ENCODE measurements around the gene KLRC3. TPM values are rescaled to one million over a fixed set of nuclear protein-coding genes. Genes with fewer than 3 reads are reported as not detected.
A peak's percentile ranks its signal among the peaks of the same experiment; 100 is the strongest.
"Not testable (repeated sequence)": the region's sequence is repeated elsewhere in the genome, so short reads cannot be mapped to it uniquely, and the experiment has no call there.

The KLRC3 gene
- total RNA-seq, 1 experiment from 2014 or later = not detected

DNA sequence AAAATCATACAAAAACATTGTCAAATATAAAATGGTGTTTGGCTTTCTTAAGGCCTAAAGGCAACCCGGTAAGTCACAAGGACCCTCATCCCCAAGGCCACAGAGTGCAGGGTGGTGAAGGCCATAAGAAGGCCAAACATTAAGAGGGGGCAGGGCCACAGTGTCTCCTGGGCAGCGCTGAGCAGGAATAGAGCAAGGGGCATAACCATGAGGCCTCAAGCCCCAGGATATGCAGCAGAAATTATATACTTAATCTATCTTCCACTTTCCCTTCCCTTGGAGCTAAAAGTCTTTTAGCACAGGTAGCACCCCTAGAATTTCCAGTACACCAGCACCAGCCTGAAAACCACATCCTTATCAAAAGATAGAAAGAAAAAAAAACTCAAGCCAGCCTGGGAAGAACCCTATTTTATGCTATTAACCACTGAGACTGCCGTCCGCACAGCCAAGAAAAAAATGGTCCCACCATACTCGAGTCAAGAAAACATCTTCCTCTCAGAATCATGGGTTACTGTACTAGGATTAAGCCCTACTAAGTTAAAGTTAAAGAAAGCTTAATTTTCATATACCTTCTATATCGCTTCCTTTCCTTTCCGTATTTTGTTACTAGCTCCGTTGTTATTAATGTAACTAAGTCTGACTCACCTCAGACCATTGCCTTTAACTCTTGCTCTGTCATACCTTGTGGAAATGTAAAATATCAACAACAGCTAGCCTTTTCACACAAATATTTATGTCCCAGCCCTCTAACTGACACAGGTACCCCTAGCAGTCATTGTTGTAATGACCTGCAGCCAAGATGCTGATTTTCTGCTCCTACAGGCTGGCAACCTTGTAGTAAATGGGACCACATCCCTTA lies 50.6 kb downstream of the KLRC3 start (continued):
- TF ChIP-seq ZNF219 (CRISPR knock-in tag; IDR thresholded peaks at IDR 0.05; ENCODE audit: borderline replicate concordance) = no peak
- TF ChIP-seq ZNF121 (CRISPR knock-in tag; IDR thresholded peaks at IDR 0.05) = no peak
- TF ChIP-seq CREM (CRISPR knock-in tag; IDR thresholded peaks at IDR 0.05) = no peak
- TF ChIP-seq, protein P1, sequence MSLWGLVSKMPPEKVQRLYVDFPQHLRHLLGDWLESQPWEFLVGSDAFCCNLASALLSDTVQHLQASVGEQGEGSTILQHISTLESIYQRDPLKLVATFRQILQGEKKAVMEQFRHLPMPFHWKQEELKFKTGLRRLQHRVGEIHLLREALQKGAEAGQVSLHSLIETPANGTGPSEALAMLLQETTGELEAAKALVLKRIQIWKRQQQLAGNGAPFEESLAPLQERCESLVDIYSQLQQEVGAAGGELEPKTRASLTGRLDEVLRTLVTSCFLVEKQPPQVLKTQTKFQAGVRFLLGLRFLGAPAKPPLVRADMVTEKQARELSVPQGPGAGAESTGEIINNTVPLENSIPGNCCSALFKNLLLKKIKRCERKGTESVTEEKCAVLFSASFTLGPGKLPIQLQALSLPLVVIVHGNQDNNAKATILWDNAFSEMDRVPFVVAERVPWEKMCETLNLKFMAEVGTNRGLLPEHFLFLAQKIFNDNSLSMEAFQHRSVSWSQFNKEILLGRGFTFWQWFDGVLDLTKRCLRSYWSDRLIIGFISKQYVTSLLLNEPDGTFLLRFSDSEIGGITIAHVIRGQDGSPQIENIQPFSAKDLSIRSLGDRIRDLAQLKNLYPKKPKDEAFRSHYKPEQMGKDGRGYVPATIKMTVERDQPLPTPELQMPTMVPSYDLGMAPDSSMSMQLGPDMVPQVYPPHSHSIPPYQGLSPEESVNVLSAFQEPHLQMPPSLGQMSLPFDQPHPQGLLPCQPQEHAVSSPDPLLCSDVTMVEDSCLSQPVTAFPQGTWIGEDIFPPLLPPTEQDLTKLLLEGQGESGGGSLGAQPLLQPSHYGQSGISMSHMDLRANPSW (CRISPR knock-in tag; conservative IDR thresholded peaks at IDR 0.05; ENCODE audit: low read depth) = no peak
- no peak for TF ChIP-seq PRRX2 (CRISPR knock-in tag; IDR thresholded peaks at IDR 0.05)
- no peak for TF ChIP-seq SOX15 (CRISPR knock-in tag; IDR thresholded peaks at IDR 0.05)
- TF ChIP-seq ZNF263 (CRISPR knock-in tag; IDR thresholded peaks at IDR 0.05; ENCODE audit: low read depth) = no peak
- no peak for TF ChIP-seq CREB1 (CRISPR knock-in tag; IDR thresholded peaks at IDR 0.05)
- TF ChIP-seq JUN (CRISPR knock-in tag; IDR thresholded peaks at IDR 0.05) = no peak

DNA sequence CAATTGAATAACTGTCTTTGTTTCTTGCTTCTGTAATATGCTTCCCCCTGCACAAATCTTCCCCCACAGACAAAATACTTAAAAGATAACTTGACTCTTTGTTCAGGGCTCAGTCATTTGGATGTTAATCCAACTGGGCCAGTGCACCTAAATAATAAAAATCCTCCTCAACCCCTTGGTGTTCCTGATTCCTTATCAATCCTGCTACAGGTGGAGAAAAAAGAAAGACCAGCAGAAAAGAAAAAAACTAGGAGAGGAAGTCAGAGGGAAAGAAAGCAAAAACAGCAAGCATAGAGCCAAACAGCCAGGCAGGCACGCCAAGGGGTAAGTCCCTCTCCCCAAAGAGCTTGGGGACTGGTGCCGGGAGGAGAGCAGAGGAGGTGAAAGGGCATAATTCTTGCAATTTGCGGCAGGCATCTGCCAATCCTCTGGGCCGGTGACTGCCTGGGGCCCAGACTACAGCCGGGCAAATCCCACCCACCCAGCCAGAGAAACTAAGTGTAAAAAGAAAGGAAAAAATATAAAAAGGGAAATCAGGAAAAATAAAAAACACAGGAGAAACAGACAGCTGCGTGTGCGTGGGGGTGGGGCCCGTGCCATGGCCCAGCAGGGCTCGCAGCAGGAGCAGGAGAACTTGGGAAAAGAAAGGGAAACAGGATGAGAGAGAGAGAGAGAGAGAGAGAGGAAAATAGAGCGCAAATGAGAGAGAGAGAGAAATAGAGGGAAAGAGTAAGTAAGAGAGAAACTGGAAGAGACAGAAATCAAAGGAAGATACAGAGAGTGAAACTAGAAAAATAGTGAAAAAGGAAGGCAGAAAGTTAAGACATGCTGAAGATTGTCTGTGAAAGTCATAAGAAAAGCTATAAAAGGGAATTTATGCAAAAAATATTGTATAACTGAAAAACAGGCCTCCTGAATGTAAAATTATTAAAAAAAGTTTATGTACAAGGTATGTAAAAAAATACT lies 51.9 kb downstream of the KLRC3 start:
- no peak for TF ChIP-seq EMX1 (CRISPR knock-in tag; IDR thresholded peaks at IDR 0.05)
- TF ChIP-seq, protein P2, sequence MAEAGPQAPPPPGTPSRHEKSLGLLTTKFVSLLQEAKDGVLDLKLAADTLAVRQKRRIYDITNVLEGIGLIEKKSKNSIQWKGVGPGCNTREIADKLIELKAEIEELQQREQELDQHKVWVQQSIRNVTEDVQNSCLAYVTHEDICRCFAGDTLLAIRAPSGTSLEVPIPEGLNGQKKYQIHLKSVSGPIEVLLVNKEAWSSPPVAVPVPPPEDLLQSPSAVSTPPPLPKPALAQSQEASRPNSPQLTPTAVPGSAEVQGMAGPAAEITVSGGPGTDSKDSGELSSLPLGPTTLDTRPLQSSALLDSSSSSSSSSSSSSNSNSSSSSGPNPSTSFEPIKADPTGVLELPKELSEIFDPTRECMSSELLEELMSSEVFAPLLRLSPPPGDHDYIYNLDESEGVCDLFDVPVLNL (CRISPR knock-in tag; IDR thresholded peaks at IDR 0.05; ENCODE audit: borderline replicate concordance, low read depth) = no peak
- peak overlapping the region; percentile 64 for H3K27ac Mint-ChIP-seq
- H3K9me3 Mint-ChIP-seq = peaks cover 6% of the 10 kb centered on the region
- CTCF ChIA-PET = no interaction called here
- H3K27me3 Mint-ChIP-seq (ENCODE audit: low read depth) = no peaks in the 10 kb centered on the region
- peaks cover 5% of the 10 kb centered on the region for H3K36me3 Mint-ChIP-seq
- ATAC-seq = no peak
- DNase-seq (ENCODE audit: low spot score) = no peak
- peaks cover 49% of the 10 kb centered on the region for H3K4me1 Mint-ChIP-seq
- POLR2A ChIA-PET = no interaction called here
- H3K4me3 Mint-ChIP-seq = peak overlapping the region; percentile 2

DNA sequence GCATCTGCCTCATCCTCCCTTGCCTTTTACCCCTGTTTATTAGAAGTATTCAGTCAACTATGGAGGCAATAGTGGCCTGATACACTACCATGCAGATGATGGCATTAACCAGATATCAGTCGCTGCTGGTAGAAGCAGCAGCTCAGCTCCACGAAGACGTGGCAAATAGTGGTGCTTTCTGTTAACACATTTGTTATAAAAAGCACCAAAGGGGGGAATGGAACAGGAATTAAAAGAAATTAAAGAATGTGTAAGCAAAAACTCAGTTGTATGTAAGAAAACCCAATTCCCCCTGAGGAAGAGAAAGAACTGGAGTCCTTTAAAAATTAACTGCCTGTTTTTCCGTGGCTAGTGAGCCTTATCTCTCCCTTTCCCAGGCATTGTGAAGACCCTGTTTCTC lies 52.7 kb downstream of the KLRC3 start:
- peaks cover 45% of the 10 kb centered on the region for H3K4me1 Mint-ChIP-seq
- H3K9me3 Mint-ChIP-seq; H3K27me3 Mint-ChIP-seq (ENCODE audit: low read depth); DNase-seq (ENCODE audit: low spot score); POLR2A ChIA-PET; H3K4me3 Mint-ChIP-seq; ATAC-seq; H3K36me3 Mint-ChIP-seq: not testable (repeated sequence)
- H3K27ac Mint-ChIP-seq = peak overlapping the region; percentile 64; the same call in 1 of the 2 replicates
- CTCF ChIA-PET = interaction anchor here (0.5 to 1.5 kb wide), 2 partner anchors 195 to 210 kb away, joined by 3 to 5 read pairs; no protein-coding TSS in a partner anchor

DNA sequence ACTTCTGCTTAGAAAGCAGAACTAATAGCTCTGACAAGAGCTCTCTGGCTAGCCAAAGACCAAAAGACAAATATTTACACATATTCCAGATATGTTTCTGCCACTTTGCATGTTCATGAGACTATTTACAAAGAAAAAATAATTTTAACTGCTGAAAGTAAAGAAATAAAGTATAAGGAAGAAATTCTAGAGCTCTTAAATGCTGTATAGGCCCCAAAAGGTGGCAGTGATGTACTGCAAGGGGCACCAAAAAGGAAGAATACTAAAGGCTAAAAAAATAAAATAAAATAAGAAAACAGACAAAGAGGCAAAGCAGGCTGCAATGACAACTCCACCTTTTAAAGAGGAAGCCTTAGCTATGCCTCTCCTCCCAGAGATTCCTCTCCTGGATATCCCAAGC lies 53.5 kb downstream of the KLRC3 start:
- peaks cover 6% of the 10 kb centered on the region for H3K9me3 Mint-ChIP-seq
- no peak for DNase-seq (ENCODE audit: low spot score)
- H3K27ac Mint-ChIP-seq = no peak overlapping the region
- no peaks in the 10 kb centered on the region for H3K27me3 Mint-ChIP-seq (ENCODE audit: low read depth)
- peaks cover 37% of the 10 kb centered on the region for H3K4me1 Mint-ChIP-seq
- ATAC-seq = no peak
- CTCF ChIA-PET = interaction anchor here (0.5 to 1.9 kb wide), 8 partner anchors 31 to 211 kb away, joined by 3 to 12 read pairs (median 4); no protein-coding TSS in a partner anchor
- no peak overlapping the region for H3K4me3 Mint-ChIP-seq
- POLR2A ChIA-PET = no interaction called here
- H3K36me3 Mint-ChIP-seq = peaks cover 5% of the 10 kb centered on the region
- TF ChIP-seq FOXK1 (CRISPR knock-in tag; IDR thresholded peaks at IDR 0.05) (no peak), NFE2L1 (CRISPR knock-in tag; IDR thresholded peaks at IDR 0.05) (no peak)

Data from WTC11 (cell line).